Measurements from ENCODE around the gene PNPLA3. TPM values are rescaled to one million over a fixed set of nuclear protein-coding genes. Genes with fewer than 3 reads are reported as not detected.

The PNPLA3 gene
- polyA plus RNA-seq, 1 of the 3 experiments (the other 2 are of a cell fraction): 3.2 TPM

GRCh38 chr22:43922123-43922522 lies 1.5 kb upstream of the PNPLA3 start:
- no peaks in the 10 kb centered on the region for H3F3A ChIP-seq (replicated peaks; ENCODE audit: insufficient read depth)
- no peaks in the 10 kb centered on the region for H3K9me3 ChIP-seq
- H4K20me1 ChIP-seq (ENCODE audit: insufficient read depth): no peaks in the 10 kb centered on the region
- ChIA-PET POLR2A (no interaction called here), CTCF (interaction anchor here (0.9 to 2.8 kb wide), 3 partner anchors 8 to 24 kb away, joined by 6 to 19 read pairs (median 9); no protein-coding TSS in a partner anchor)
- no CpG with 5 or more reads among the region's 3 CpGs for WGBS (ENCODE audit: low lambda C conversion rate)
- no peaks in the 10 kb centered on the region for H3K36me3 ChIP-seq (replicated peaks in 1 of 2; ENCODE audit: control insufficient read depth in 1 of 2, insufficient read depth in 2 of 2, low read length in 1 of 2)
- no peak overlapping the region for H3K27ac ChIP-seq (ENCODE audit: low read depth in 2 of 2, low read length in 1 of 2)
- H3K9ac ChIP-seq: no peak overlapping the region
- H3K4me2 ChIP-seq: peak overlapping the region; percentile 88; the same call in 1 of the 2 replicates
- H3K4me1 ChIP-seq (ENCODE audit: control insufficient read depth in 1 of 2, insufficient read depth in 2 of 2, low read depth in 1 of 2, low read length in 1 of 2): peaks cover 16 to 19% of the 10 kb centered on the region in 2 experiments; a peak in 3 of 4 replicates
- no peak overlapping the region for H3K4me3 ChIP-seq (ENCODE audit: low read depth in 2 of 2, low read length in 1 of 2)
- TF ChIP-seq ZBTB33 (IDR thresholded peaks at IDR 0.05; ENCODE audit: borderline replicate concordance, low read depth) (no peak), MAX (IDR thresholded peaks at IDR 0.05; ENCODE audit: low read depth) (no peak), GATA2 (CRISPR knock-in tag; IDR thresholded peaks at IDR 0.05) (no peak), CTCF (IDR thresholded peaks at IDR 0.05) (peak; percentile 34; the same call in 1 of the 2 replicates), RCOR1 (IDR thresholded peaks at IDR 0.05; ENCODE audit: low read length) (no peak), YY1 (IDR thresholded peaks at IDR 0.05; ENCODE audit: low read depth) (no peak), NFIC (IDR thresholded peaks at IDR 0.05; ENCODE audit: borderline replicate concordance) (no peak), PBX3 (IDR thresholded peaks at IDR 0.05) (no peak)
- H3K27me3 ChIP-seq (ENCODE audit: insufficient read depth): no peaks in the 10 kb centered on the region
- no peak for DNase-seq
- no peaks in the 10 kb centered on the region for H3K9me2 ChIP-seq
- no peaks in the 10 kb centered on the region for H3K79me2 ChIP-seq (ENCODE audit: insufficient read depth)
- no peak overlapping the region for H2AFZ ChIP-seq (ENCODE audit: low read depth)

GRCh38 chr22:43923191-43923590 lies 414 bp upstream of the PNPLA3 start:
- Histone ChIP-seq H3K4me2 (peak overlapping the region; percentile 88), H3K36me3 (replicated peaks in 1 of 2; ENCODE audit: control insufficient read depth in 1 of 2, insufficient read depth in 2 of 2, low read length in 1 of 2) (no peaks in the 10 kb centered on the region), H3K9me2 (no peaks in the 10 kb centered on the region), H4K20me1 (ENCODE audit: insufficient read depth) (no peaks in the 10 kb centered on the region), H3K9me3 (no peaks in the 10 kb centered on the region), H3K9ac (no peak overlapping the region; the same call in 1 of the 2 replicates), H3K27me3 (ENCODE audit: insufficient read depth) (no peaks in the 10 kb centered on the region), H3K27ac (ENCODE audit: low read depth in 2 of 2, low read length in 1 of 2) (peak overlapping the region; percentile 29 to 50; a peak in 3 of 4 replicates), H3K79me2 (ENCODE audit: insufficient read depth) (no peaks in the 10 kb centered on the region), H3K4me3 (ENCODE audit: low read depth in 2 of 2, low read length in 1 of 2) (peak overlapping the region; percentile 39 to 55), H3K4me1 (ENCODE audit: control insufficient read depth in 1 of 2, insufficient read depth in 2 of 2, low read depth in 1 of 2, low read length in 1 of 2) (peaks cover 16 to 19% of the 10 kb centered on the region in 2 experiments; a peak in 3 of 4 replicates), H2AFZ (ENCODE audit: low read depth) (peak overlapping the region; percentile 99), H3F3A (replicated peaks; ENCODE audit: insufficient read depth) (no peaks in the 10 kb centered on the region)
- DNase-seq: no peak
- TF ChIP-seq REST (IDR thresholded peaks at IDR 0.05; ENCODE audit: low read depth, low read length) (no peak), FOXM1 (IDR thresholded peaks at IDR 0.05; ENCODE audit: low read depth) (no peak), USF1 (IDR thresholded peaks at IDR 0.05; ENCODE audit: borderline replicate concordance, low read depth) (no peak), MXI1 (IDR thresholded peaks at IDR 0.05; ENCODE audit: low read depth, low read length) (no peak), RFX5 (IDR thresholded peaks at IDR 0.05; ENCODE audit: low read length) (no peak), ZBTB33 (IDR thresholded peaks at IDR 0.05; ENCODE audit: borderline replicate concordance, low read depth) (no peak), MAX (IDR thresholded peaks at IDR 0.05; ENCODE audit: low read depth) (no peak)
- ChIA-PET POLR2A (no interaction called here), CTCF (interaction anchor here (2.0 to 2.8 kb wide), 2 partner anchors 9 to 22 kb away, joined by 9 to 19 read pairs; no protein-coding TSS in a partner anchor)
- WGBS (ENCODE audit: low lambda C conversion rate): 6% methylated on average over 13 of the region's 13 CpGs

All from SK-N-SH (cell line).